Ureter (tissue), 1 donor: ENCODE data around the gene TNFRSF25. TPM values are rescaled to one million over a fixed set of nuclear protein-coding genes. Genes with fewer than 3 reads are reported as not detected.
"Not testable (repeated sequence)": the region's sequence is repeated elsewhere in the genome, so short reads cannot be mapped to it uniquely, and the experiment has no call there.

Experiments used
- DNase-seq: peaks from one replicate; pipeline ENCODE4 v3.0.0-alpha.2; 2020; ENCODE audit warnings: low spot score
- total RNA-seq: library from RNA; stranded (reverse); gene quantifications from one replicate; pipeline ENCODE4 v1.2.4, GENCODE V29; 2023
- donor health status: DM: yes; HTN: yes; CAD: no.

The TNFRSF25 gene
- total RNA-seq, 1 donor from 2014 or later, result 17.1 TPM

DNA sequence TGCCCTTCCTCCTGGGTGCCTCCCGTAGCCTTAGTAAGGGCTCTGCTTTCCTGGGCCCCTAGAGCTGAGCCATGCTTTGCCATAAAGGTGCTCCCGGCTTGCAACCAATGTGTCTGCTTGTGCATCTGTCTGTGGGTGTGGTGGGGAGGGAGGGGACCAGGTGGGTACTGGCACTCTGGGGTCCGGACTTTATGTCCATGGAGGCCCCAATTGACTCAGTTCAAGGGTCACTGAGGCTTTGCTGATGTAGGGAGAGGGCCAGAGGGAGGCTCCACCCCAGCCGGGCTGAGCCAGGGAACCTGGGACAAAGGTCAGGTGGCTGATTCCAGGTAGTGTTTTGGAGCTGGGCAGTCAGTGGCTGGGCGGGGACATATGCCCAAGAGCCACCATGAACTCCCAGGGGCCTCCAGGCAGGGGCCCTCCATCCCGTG is 15.0 kb downstream of the TNFRSF25 start:
- no peak for DNase-seq

DNA sequence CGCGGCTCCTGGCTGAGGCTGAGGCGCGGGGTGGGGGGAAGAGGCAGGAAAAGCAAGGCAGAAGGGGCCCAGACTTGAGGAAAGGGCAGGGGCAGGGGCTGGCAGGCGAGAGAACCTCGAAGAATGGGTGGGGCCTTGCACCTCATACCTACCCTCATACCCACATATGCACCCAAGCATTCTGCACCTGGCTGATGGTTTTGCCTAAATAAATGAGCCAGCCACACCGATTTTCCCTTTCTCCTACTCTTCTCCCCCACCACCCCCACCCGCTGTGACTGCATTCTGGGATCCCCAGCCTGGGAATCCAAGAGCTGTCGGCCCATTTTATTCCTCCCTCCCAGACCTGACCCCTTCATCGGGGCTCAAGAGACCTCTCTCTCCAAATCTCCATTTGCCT is 15.5 kb downstream of the TNFRSF25 start:
- DNase-seq, result not testable (repeated sequence)

DNA sequence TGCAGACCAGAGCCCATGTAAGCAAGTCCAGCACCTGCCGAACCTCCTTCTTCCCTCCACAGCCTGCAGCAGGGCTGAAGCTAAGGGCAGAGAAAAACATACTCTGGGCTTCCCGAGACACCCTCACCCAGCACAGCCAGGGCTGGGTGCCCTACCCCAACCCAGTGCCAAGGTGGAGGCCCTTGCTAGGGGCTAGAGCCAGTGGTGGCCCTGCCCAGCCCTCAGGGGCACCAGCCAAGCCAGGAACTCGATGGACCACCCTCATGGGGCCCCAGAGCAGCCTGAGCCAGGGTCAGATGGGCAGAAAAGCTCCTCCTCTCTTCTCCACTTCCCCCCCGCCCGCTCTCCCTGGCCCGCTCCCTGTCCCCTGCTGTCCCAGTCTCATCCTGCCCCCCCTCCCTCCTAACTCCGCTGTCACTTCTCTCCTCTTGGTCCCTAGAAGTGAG is 15.9 kb downstream of the TNFRSF25 start:
- DNase-seq, result no peak

DNA sequence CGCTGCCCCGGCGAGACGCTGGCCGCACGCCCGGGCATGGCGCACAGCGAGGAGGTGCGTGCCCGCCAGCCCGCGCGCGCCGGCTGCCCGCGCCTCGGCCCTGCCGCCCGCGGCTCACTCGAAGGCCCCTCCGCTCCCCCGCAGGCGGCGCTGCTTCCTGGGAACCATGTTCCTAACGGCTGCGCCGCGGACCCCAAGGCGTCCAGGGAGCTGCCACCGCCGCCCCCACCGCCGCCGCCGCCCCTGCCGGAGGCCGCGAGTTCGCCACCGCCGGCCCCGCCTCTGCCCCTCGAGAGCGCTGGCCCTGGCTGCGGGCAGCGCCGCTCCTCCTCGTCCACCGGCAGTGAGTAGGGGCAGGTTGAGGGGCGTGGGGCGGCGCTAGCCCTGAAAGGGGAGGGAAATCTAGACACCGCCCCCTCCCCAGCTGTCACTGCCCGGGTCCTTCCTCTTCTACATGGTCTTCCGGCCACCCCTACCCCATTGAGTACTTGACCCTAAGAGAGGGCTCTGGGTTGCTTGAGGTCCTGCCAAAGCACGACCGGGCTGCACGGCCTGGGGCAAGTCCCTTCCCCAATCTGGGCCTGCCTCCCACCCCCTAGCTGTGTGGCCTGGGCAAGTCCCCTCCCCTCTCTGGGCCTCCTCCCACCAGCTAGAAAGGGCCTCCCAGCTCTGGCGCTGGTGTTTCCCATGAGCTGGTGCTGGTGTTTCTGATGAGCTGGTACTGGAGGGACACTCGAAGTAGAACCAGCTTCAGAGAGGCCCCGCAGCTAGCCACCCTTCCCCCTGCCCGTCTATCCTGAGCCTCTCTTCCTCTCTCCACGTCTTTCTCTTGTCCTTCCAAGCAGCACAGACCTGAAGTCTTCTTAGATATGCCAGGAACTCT is 17.0 kb downstream of the TNFRSF25 start:
- no peak for DNase-seq

DNA sequence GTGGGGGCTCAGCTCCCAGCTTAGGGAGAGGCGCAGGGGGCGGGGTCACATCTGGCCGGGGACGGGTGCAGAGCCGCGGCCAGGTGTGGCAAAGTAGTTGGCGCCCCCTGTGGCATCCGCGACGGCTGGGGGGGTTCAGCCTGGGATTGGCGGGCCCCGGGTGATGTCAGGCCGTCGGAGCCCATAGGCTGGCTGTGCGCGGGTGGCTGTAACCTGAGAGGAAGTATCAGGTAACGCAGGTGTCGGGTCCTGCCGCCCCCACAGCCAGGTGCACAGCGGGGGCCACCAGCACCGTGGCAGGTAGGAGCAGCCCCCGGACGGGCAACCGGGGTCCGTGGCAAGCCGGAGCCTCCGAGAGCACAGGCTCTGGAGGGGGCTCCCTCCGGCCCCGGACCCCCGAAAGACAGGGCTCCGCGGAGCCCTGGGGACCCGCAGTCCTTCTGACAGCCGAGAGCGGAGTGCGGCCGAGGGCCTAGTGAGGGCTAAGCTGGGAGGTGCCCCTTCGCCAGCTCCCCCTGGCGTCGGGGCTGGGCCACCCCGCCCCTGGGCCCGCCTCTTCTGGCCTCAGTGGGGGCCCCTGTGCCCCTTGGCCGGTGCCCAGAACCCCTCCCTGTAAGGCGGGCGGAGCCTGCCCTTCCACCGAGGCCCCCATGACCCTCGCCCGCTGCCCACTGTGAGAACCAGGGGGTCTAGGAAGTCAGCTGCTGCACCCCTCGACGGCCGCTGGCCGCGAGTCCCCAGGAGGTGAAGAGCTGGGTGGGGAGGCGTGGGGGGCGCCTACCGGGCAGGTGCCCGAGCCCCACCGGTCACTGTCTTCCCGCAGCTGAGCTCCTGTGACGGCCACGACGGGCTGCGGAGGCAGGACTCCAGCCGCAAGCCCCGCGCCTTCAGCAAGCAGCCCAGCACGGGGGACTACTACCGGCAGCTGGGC is 17.9 kb downstream of the TNFRSF25 start:
- DNase-seq, result no peak

DNA sequence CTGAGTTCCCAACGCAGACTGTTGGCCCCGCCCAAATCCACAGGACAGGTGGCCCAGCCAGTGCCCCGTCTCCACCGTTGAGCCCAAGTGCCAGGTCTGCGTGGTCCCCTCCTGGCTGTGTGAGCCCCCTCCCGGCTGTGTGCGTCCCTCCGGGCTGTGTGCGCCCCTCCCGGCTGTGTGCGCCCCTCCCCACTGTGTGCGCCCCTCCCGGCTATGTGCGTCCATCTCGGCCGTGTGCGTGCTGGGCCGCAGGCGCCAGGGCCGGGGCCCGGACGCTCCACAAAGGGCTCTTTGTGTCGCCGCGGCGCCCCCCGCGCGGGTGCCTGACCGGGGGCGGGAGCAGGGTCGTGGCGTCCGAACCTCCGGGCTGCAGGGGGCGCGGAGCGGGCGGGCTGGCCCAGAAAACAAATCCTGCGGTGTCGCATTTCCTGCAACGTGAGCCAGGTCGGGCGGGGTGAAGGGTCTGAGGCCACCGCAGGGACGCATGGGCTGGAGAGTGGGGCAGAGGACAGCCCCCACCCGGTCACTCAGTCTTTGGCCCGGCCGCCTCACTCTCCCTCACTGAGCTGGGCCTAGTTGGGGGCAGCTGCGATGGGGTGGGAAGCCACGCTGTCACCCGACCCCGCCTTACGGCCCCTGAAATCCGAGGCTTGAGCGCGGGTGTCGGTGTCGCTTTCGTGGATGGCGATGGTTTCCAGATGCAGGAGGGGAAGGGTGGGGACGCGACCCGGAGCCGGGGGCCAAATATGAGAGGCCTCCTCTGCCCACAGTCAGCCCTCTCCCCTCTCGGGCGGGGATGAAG is 18.8 kb downstream of the TNFRSF25 start:
- no peak for DNase-seq

DNA sequence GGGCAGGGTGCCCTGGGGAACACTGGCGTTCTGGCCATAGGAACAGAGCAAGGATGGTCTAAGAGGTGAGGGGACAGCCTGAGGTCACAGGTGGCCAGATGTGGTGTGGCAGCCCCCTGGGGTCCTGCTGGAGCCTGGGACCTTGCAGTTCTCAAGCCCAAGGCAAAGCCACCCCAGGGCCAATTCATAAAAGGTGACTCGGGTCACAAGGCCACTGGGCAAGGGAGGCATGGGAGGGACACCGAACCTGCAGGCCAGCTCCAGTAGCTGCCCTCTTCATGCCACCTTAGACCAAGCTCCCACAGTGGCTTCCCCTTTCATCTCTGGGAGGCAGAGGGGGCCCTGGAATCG is 19.3 kb downstream of the TNFRSF25 start:
- DNase-seq, result no peak

DNA sequence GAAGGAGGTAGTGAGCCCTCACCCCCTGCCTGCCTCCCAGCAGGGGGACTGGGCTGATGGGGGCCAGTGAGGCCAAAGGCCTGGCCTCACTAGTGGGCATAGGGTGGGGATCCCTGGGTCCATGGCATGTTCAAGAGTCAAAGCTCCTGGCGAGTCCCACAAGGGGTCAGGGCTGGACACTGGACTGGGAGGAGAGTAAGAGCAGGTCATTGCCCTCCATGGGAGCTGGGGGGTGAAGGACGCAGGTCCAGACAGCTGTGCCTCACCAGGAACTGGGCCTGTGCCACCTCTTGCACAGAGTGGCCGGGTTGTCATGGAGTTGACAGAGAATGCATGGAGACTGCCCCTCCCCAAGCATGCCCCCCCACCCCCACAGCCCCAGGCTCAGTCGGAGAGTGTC is 20.0 kb downstream of the TNFRSF25 start:
- DNase-seq, result not testable (repeated sequence)

DNA sequence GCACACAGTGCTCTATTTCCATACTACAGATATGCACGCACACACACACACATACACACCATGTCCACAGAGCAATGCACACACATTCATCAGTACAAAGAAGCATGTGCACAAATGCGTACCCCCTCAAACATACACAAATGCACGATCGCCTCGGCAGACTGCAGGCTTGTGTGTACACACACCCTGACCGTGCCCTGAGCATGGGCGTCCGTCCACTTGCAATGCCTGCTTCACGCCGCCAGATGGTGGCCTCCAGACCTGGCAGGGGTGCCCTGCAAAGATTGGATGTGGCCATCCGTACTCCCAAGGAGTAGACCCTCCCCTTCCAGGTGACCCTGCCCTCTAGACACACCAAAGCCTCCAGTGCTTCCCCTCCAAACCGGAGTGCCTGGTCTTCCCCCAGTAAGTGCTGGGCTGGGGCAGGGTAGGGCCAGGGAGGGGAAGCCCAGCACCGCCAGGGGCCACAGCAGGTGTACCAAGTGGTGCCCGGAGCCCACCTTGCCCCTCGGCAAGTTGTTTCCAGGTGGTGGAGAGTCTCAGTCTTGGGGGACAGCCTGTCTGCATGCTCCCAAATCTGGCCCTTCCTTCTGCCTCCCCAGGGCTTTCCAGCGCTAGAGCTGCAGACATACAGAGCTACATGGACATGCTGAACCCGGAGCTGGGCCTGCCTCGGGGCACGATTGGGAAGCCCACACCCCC is 20.8 kb downstream of the TNFRSF25 start:
- no peak for DNase-seq

DNA sequence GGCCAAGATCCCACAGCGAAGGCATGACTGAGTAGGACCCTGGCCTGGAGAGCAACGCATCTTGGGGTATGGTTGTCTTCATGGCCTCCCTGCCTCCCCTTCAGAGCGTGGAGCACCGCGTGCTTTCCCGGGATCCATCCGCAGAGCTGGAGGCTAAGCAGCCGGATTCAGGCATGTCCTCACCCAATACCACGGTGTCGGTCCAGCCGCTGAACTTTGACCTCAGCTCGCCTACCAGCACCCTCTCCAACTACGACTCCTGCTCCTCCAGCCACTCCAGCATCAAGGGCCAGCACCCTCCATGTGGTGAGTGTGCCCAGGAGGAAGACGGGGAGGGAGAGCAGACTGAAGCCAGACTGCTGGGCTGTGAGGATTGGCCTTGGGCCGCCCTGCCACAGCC is 21.6 kb downstream of the TNFRSF25 start:
- DNase-seq, result no peak

DNA sequence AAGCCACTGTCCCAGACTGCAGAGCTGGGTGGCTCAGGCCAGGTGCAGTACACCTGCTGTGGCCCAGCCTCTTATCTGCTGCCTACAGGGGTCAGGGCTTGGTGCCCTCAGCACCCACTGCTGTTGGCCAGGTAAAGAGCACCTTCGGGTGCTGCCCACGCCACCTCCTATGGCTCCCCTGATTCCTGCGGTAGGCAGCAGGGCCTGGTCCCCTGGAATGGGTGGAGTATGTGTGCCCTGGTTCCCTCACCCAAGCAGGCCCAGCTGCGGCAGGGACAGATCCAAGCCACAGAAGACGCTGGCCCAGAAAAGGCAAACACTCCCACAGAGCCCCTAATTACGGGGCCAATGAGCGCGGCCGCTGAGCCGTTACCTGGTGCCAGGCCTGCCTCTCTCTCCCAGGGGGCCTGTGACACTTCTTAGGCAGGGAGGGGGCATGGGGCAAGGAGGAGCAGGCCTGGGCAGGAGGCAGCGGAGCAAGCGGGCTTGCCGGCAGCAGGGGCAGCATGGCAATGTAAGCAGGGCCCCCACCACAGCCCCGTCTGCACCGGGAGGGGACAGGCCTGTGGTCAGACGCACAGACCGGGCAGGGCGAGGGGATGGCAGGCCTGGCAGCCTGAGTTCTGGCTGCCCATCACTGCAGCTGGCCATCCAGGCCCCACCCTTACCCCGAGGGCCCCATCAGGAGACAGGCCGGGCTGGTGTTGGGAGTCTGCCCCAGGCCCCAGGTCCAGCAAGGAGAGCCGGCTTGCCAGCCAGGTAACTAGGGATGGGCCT is 22.4 kb downstream of the TNFRSF25 start:
- DNase-seq, result no peak

DNA sequence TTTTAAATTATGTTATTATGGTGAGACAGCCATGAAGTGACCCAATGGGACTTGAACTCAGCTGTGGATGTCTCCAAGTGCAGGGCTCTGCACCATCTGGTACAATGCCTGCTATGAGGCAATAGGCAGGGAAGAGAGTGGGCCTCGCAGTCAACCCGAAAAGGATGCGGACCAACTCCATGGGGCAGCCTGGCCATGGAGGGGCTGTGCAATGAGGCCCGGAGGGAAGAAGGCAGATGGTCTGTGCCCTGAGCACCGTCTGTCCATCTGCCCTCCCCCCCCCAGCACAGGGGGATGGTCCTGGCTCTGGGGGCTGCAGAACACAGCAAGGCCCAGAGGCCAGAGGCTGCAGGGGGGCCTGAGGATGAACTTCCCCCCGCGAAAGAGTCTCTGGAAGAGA is 24.4 kb downstream of the TNFRSF25 start:
- no peak for DNase-seq

DNA sequence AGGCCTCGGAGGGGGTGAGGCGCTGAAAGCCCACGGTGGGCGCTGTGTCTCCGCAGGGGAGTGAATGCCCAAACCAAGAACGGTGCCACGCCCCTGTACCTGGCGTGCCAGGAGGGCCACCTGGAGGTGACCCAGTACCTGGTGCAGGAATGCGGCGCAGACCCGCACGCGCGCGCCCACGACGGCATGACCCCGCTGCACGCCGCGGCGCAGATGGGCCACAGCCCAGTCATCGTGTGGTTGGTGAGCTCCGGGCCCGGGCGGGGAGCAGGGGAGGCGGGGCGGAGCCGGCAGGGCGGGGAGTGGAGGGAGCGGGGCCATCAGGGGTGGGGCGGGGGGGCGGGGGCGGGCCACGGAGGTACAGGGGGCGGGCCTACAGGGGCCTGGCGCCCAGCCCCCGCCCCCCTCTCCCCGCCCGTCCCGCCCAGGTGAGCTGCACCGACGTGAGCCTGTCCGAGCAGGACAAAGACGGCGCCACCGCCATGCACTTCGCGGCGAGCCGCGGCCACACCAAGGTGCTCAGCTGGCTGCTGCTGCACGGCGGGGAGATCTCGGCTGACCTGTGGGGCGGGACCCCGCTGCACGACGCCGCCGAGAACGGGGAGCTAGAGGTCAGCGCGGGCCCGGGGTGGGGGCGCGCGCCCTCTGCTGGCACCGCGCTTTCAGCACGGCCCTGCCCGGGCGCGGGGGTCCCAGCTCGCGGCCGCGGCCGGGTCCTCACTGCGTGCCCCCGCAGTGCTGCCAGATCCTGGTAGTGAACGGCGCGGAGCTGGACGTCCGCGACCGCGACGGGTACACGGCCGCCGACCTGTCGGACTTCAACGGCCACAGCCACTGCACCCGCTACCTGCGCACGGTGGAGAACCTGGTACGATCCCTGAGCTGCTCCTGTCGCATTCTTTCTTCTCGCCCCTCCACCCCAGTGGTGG is 25.5 kb downstream of the TNFRSF25 start:
- no peak for DNase-seq

DNA sequence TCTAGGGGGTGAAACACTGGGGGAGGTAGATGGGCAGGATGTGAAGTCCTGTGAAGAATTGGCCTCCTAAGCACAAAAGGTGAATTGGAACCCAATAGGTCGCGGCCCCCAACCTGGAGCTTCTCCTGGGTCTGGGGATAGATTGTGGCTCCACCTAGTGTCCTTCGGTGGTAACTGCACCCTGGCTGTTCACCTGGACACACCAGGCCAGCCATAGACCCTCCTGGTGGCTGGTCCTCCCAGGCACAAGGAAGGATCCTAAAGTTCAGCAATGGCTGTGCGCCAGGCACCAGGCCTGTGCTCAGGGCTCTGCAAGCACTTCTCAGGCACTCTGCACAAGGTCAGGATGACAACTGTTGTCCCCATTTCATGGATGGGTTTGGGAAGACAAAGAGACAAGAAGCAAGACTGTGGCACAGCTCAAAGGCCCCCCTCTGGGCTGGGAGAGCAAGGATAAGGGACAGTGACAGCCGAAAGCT is 27.9 kb downstream of the TNFRSF25 start:
- peak; percentile 70 for DNase-seq

DNA sequence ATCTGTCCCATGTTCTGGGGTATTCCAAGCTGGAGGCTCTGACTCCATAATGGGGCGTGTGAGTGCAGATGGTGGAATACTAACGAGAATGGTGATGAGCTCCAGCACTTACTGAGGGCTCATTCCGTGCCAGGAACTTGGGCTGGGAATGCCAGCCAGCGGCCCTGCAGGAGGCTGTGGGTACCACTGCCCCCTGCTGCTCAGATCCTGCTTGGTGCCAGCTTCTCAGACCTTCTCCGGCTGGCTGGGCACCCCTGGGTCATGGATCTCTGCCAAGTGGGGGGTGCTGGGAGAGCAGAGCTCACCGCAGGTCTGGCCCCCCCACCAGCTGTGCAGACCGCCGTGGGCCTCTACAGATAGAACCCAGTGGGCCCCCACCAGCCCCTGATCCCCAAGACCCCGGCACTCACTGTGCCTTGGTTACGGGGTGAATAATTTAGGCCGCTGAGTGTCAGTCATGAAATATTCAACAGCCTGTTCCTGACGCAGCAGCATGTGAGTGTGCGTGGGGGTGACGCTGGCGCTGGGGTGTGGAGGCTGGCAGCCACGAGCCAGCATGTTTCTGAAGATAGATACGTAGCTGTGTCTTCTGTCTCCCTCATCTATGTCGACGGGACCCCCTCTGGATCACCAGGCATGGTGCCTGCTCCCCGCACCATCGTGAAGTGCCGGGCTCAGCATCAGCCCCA is 28.8 kb downstream of the TNFRSF25 start:
- not testable (repeated sequence) for DNase-seq

DNA sequence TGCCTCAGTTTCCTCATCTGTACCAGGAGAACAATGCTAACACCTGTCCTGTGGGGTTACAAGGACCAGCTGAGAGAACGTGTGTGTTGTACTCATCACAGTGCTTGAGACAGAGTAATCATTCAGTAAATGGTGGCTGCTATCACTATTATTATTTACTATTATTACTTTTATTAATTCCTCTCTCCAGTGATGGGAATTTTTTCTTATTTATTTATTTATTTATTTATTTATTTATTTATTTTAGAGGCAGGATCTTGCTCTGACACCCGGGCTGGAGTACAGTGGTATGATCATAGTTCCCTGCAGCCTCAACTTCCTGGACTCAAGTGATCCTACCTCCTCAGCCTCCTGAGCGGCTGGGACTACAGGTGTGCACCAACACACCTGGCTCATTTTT is 29.7 kb downstream of the TNFRSF25 start:
- not testable (repeated sequence) for DNase-seq

DNA sequence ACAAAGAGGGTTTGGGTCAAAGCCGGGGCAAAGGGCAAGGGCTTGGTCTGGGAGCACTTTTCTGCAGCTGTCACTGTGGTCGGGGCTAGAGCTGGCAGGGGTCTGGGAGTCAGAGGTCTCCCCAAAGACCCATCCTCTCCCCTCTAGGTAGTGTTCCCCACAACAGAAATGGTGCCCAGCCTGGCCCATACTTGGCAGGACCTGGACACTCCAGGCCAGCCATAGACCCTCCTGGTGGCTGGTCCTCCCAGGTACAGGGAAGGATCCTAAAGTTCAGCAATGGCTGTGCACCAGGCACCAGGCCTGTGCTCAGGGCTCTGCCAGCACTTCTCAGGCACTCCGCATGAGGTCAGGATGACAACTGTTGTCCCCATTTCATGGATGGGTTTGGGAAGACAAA is 30.4 kb downstream of the TNFRSF25 start:
- DNase-seq, result no peak

DNA sequence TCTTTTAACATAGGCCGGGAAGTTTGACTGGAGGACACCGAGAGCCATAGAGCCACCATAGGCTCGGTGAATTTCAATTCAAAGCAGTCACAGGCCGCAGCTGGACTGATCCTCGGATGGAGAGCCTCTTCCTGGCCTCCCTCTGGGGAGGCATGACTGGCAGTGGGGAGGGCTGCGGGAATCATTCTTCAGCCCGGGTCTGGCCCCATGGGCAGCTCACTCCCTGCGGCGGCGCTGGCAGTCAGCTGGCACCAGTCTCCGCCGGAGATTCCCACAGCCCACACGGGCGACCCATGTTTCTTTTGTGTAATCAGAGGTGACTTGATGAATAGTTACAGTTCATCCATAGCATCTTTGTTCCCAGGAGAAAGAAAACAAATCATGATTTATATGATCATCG is 30.8 kb downstream of the TNFRSF25 start:
- no peak for DNase-seq
